Urothelium cell line (cell line): ENCODE data around the gene GLG1.
"Not testable (repeated sequence)": the region's sequence is repeated elsewhere in the genome, so short reads cannot be mapped to it uniquely, and the experiment has no call there.

Experiments used
- DNase-seq: peaks from one replicate; pipeline ENCODE4 v3.0.0; 2011; ENCODE audit warnings: low spot score, mixed read lengths
- FAIRE-seq: peaks from 2 replicates; lab custom pipeline; 2011; peaks lifted over from hg19 to GRCh38; lab: Jason Lieb, UNC

The GLG1 gene

DNA sequence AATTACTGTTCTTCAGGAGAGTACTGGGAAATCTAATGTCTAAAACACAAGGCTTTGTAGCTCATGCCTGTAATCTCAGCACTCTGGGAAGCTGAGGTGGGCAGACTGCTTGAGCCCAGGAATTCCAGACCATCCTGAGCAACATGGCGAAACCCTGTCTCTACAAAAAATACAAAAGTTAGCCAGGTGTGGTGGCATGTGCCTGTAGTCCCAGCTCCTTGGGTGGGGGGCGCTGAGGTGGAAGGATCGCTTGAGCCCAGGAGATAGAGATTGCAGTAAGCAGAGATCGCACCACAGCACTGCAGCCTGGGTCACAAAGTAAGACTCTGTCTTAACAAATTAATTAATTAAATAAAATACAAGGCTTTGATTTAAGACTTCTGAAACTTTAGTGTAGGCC is 60.8 kb downstream of the GLG1 start:
- FAIRE-seq, result not testable (repeated sequence)

GRCh38 chr16:74542911-74543578 is 63.9 kb downstream of the GLG1 start:
- FAIRE-seq, DNase-seq: not testable (repeated sequence)

More for the DNA sequence above, 60.8 kb downstream of the GLG1 start:
- not testable (repeated sequence) for DNase-seq

DNA sequence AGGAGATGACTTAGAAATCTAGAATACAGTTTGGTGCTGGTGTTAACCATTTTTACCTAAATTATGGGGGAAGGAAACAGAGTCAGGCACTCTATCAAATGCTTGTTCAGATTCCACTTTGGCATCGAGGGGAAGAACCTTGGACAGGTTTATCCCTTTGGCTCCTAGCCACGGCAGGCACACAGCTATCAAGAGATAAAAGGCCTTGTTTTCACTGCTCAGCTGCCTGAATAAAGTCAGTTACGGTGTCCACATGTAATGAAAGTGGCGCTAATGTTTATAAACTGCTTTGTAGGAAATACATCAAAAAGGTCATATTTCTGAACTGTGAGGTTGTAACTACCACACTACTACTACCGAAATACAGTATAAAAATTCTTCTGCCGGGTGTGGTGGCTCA is 66.3 kb downstream of the GLG1 start:
- not testable (repeated sequence) for DNase-seq, FAIRE-seq

DNA sequence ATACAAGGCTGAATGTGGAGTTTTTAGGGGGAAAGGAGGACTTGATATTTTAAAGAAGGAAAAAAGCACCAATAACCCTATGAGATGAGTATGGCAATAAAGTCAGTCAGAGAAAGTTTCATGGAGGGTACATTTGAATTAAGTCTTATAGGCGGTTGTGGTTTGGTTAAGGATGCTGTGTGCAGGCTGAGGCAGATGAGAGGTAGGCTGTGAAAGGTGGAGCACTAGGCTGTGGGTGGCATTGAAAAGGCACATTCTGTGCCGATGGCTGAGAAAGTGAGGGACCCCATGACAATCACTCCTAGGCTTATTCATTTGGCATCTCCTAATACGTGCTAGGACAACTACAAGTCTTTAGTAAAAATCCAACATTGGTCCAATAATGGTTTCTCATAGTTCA is 68.1 kb downstream of the GLG1 start:
- not testable (repeated sequence) for FAIRE-seq, DNase-seq

DNA sequence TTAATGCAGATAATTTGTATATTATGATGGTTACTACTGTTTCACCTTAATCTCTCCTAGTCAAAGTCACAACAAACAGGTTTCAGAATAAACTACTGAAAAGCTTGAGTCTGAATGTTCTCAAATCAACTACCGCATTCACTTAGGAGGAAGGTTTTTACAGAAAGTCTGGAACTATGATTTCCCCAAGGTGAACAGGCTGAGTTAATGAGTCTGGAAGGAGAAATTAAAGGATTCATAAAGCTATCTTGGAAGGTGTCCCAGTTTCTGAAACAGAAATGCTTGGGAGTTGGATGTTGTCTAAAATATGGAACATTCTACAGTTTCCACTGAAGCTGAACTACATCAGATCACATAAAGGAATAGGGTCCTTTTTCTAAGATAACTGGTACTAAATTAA is 69.2 kb downstream of the GLG1 start:
- not testable (repeated sequence) for FAIRE-seq, DNase-seq

- not testable (repeated sequence) for FAIRE-seq, DNase-seq
Observed at GRCh38 chr16:74534650-74535049, 72.3 kb downstream of the GLG1 start.

- FAIRE-seq, result no peak
- no peak for DNase-seq
Observed at GRCh38 chr16:74524926-74525325, 82.0 kb downstream of the GLG1 start.

GRCh38 chr16:74524117-74524516 is 82.8 kb downstream of the GLG1 start:
- no peak for DNase-seq
- no peak for FAIRE-seq

DNA sequence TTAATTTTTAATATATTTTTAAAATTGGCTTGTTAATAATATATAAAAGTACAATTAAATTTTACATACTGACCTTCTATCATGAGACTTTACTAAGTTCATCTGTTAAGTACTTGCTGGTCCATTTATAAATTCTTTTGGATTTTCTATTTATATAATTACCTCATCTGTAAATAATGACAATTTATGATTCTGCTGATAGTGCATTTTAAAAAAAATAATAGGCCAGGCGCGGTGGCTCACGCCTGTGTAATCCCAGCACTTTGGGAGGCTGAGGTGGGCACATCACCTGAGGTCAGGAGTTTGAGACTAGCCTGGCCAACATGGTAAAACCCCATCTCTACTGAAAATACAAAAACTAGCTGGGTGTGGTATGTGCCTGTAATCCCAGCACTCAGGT is 83.2 kb downstream of the GLG1 start:
- not testable (repeated sequence) for FAIRE-seq, DNase-seq

DNA sequence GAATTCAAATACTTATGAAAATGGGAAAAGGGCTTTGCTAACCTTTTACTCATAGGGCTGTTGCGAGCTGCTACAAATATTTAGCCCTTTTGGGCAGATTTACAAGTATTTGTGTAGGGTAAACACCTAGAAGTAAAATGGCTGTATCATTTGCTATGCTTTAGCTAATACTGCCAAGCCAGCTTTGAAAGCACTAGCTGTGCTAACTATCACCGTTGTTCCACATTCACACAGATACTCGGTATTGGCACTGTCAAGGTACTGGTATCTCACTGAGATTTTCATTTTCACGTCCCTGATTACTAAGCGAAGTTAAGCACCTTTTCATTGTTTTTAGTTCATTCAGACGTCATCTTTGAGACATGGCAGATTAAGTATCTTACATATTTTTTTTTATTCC is 84.8 kb downstream of the GLG1 start:
- no peak for FAIRE-seq
- no peak for DNase-seq

DNA sequence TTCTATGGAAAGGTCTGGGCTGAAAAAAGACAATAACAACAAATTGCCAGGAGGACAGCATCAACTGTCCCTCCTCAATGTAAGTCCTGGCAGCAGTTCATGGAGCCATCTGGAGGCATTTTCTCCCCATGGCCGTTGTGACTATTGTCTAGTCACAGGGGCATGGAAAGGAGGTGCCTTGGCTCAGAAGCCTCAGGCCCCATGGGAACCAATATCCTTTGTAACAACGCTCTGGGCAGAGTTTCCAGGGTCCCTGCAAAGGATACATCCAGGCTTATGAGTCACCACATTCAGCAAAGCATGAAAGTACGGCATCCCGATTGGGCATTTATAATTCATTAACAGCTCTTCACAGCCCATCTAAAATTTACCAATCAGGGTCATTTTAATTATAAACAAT is 85.2 kb downstream of the GLG1 start:
- no peak for FAIRE-seq
- no peak for DNase-seq

GRCh38 chr16:74518934-74519333 is 88.0 kb downstream of the GLG1 start:
- not testable (repeated sequence) for FAIRE-seq

DNA sequence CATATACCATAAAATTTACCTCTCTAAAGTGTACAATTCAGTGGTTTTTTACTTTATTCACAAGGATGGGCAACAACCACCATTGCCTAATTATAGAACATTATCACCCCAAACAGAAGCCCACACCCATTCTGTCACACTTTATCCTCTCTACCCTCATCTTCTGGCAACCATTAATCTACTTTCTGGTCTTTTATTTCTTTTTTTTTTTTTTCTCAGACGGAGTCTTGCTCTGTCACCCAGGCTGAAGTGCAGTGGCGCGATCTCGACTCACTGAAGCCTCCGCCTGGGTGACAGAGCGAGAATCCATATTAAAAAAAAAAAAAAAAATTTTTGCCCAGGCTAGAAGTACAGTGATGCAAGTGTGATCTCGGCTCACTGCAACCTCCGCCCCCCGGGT is 95.0 kb downstream of the GLG1 start:
- FAIRE-seq (no peak), DNase-seq (no peak)

More at GRCh38 chr16:74518934-74519333, 88.0 kb downstream of the GLG1 start:
- DNase-seq, result not testable (repeated sequence)

- DNase-seq, result no peak
- FAIRE-seq, result no peak
Observed at GRCh38 chr16:74505011-74505410, 101.9 kb downstream of the GLG1 start.

GRCh38 chr16:74503412-74503811 is 103.5 kb downstream of the GLG1 start:
- no peak for DNase-seq
- FAIRE-seq, result no peak

DNA sequence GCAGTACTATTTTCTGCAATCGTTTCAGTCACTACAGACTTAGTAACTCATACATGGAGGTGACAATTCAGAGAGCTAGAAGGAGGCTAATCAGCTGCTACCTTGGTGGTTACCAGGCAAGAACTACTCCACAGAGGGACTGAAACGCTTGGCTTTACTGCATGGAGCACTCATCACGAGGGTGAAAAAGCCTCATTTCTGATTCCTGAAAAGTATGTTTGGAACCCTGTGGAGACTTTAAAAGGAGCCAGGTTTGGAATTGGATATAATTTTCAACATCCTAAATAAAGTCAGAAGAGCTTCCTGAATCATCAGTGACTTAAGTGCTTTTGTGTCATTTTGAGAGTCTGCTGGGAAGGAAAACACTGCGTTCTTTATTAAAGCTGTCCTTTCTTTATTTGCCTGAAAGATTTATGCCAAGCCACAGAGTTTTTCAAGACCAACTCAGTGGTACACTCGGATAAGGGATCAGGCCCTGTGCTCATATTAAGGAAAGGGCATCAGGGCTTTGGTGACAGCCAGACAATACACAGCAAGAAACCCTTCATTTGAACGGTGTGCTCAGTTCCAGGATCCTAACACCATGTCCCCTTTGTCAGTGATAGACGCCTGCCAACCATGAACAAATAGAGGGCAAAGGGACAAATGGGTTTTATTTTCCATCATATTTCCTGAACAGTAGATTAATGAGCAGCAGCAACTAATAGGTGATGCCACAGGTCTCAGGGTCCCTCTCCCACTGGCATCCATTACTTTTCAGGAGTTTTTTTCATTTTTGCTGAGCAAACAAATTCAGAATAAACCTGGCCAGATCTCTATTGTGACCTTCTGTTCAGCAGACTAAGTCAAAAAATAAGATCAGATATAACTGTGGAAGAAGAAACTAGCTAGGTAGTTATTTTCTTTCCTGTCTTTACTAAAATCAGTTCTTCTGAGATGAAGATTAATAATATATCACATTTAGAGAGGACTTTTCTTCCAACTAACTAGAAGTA is 105.1 kb downstream of the GLG1 start:
- DNase-seq (no peak), FAIRE-seq (no peak)

GRCh38 chr16:74500907-74501306 is 106.0 kb downstream of the GLG1 start:
- FAIRE-seq (no peak), DNase-seq (no peak)

GRCh38 chr16:74499114-74499513 is 107.8 kb downstream of the GLG1 start:
- DNase-seq (no peak), FAIRE-seq (no peak)

DNA sequence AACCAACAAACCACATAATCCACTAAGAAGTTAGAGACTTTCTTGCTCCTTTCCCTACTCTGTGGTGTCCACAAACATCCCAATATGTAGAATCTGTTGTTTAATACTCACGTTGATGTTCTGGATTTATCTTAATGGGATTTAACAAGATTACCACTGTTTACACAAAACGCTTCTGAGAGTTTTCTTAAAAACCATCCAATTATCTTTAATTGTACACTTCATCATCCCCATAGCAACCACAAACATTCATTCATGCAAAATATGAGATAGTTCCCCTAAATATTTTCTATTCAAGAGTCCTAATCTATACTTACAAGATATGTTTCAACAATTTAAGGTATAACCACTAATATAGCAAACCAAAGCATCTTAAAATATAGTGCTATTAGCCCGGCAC is 109.2 kb downstream of the GLG1 start:
- FAIRE-seq (no peak), DNase-seq (no peak)

GRCh38 chr16:74496054-74496453 is 110.9 kb downstream of the GLG1 start:
- FAIRE-seq (no peak), DNase-seq (no peak)

DNA sequence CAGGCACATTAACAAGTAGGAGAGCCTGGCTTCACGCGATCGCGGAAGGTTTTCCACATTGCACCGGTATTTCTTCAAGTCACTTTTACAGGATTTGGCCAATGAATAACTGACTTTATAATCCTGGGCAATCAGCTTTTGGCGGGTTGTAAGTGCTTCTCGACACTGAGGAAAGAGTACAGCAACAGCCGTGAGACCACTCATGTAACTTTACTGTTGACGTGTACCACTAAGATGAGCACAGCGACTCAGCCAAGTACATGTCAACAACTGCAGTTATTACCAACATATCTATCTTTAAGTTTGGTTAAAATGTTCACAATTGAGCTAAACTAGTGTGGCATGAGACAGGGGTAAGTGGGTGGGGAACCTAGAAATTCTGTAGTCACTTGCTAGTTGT is 113.9 kb downstream of the GLG1 start:
- no peak for DNase-seq

More for the DNA sequence above, 113.9 kb downstream of the GLG1 start:
- peak; percentile 56 for FAIRE-seq
